ENCODE measurements around the gene TEX2.

TEX2 gene

DNA sequence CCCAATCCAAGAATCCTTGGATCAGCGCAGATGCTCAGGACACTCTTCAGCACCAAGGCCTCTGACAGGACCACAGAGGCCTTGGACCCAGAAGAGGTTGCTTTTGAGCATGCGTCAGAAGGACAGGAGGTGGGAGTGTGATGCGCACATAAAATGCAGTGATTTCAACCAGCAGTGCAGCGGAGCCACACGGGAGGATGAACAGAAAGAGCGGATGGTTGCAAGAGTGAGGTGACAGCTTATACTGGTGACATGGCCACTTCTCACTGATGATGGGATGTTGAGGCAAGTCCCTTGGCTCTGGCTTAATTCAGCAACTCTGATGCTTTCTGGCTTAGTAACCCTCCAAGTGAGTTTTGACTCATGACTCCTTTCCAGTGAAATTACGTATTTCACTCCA, 107.9 kb downstream of the TEX2 start:
- no peak for DNase-seq

- no peak for DNase-seq
These were observed 108.3 kb downstream of the TEX2 start for GRCh38 chr17:64154717-64155116.

DNA sequence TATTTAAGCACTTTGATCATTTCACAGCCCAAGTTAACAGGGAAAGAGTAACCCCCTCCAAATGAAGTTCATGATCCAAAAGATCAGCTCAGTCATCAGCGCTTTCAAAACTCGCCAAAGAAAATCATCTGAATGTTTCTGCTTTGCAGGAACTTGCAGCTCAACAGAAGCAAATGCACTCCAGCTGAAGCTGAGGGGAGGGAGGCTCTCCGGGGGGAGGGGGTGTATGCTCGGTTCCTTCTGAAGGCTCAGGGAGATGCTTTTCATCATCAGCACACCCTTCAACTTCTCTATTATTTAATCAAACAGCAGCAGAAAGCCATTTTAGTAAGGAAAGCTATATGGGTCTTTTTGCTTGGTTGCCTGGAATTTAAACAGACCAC, 108.8 kb downstream of the TEX2 start:
- DNase-seq = no peak

DNA sequence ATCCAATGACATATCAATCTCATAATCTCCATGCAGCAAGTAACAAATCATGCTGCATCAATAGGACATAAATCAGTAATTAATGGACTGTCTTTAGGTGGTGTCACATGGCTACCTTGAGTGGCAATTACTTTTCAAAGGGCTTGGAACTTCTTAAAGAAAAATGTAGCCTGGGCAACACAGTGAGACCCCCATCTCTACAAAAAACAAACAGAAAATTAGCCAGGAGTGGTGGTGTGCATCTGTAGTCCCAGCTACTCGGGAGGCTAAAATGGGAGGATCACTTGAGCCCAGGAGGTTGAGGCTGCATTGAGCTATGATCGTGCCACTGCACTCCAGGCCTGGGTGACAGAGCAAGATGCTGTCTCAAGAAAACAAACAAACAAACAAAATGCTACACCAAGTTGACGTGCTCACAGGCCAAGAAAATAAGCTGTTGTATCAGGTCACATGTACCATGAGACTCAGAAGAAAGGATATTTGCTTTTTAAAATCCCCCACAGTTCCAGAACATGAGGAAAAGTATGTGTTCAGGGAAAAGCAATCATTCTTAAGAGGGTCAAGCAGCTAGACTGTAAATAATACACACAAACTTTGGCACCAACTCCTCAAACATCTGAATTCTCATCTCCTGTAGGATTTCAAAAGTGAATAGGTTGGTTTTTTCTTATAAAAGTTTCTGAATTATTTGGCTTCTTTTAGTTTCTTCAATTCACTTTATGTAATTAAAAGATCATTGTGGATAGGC, 109.3 kb downstream of the TEX2 start:
- DNase-seq = no peak

GRCh38 chr17:64152428-64153125, 110.5 kb downstream of the TEX2 start:
- no peak for DNase-seq

DNA sequence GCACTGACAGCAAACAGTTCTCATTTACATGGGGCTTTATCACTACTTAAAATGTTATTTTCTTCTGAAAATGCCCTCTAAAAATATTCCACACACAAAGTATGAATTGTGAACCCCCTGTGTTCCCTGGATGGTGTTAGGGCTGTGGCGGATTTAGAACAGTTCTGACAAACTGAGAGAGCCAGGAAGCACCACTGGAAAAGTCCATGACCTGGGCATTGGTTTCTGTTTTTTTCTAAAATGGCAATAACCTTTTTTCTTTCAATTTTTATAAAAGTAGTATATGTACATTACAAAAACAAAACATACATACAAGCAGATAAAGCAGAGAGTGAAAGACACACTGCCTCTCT, 112.1 kb downstream of the TEX2 start:
- no peak for DNase-seq

GRCh38 chr17:64150237-64151015, 112.6 kb downstream of the TEX2 start:
- no peak for DNase-seq

GRCh38 chr17:64149196-64149595, 113.9 kb downstream of the TEX2 start:
- no peak for DNase-seq

DNA sequence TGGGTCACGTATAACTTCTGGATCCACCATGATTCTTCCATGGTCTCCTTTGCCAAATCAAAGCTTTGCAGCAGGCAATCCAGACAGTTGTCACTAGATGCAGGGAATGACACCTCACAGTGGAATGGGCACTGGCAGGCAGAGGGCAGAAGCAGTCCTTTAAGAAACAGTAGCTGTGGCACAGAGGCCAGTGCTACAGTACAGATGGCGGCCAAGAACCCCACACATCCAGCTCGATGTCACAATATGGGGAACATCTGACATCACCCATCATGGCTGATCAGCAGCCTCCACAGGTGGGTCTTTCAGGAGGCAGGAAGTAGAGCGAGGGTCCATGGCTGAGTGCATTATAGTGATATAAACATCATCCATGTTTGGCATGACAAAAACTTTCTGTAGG, 114.4 kb downstream of the TEX2 start:
- no peak for DNase-seq

GRCh38 chr17:64148017-64148631, 114.9 kb downstream of the TEX2 start:
- DNase-seq = no peak

- no peak for DNase-seq
These were observed 115.7 kb downstream of the TEX2 start for GRCh38 chr17:64147110-64148016.

DNA sequence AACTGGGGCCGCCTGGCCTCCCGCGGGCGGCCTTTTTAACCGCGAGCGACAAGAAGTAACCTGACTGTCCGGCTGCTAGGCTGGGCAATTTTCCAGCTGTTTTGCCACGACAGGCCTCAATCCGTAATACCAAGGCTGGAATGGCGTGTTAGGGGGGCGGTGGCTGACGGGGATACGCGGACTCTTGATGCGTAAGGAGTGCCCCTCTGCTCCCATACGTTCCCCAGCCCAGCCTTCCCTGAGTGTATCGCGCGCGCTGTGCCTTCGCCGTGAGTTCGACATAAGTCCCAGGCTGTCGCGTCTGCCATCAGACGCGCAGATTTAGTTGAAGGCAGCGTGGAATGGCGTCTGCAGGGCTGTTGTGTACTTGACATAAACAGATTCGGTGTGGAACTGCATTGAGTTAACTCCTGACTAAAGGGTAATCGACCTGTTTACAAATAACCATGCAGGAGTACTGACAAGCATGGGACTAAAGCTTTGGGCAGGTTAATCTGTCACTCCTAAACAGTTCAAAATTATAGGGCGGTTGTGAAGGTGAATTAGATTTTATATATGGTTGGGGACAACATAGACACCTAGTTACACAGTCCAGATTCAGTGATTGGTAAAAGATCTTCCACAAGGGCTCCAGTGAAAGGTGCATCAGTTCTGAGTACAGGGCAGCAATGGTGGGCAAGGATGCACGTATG, 116.5 kb downstream of the TEX2 start:
- peak in 1 of 2 donors; percentile 42 for DNase-seq

DNA sequence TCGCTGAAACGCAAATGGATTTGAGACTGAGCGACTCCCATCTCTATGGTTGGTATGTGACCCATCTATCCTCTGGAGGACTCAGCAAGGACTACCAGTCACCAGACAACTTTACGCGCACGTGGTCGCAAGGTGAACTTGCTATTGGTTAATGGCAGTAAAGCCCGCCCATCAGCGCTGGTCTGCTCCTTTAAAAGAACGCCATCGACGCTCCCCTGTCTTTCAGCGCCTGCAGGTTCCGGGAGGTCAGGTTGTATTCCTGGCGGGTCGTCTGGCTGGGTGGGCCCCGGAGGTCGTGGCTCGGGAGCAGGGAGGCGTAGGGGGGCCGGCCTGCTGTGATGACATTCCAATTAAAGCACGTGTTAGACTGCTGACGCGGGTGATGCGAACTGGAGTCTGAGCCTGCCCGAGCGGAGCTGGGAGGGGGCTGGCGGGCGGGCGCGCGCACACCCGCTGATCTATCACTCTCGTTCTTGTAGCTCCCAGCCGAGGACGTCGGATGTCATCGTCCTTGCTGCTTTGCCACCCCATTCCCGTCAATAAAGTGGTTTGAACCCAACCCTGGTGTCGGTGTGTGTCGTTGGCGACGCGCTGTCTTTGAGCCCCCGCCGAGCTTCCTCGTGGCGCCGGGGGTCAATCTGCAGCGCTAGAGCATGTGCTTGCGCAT, 117.2 kb downstream of the TEX2 start:
- DNase-seq = peak; percentile 96 to 98

GRCh38 chr17:64145375-64145750, 117.7 kb downstream of the TEX2 start:
- no peak for DNase-seq

- no peak for DNase-seq
These were observed 123.5 kb downstream of the TEX2 start for GRCh38 chr17:64139542-64139941.

DNA sequence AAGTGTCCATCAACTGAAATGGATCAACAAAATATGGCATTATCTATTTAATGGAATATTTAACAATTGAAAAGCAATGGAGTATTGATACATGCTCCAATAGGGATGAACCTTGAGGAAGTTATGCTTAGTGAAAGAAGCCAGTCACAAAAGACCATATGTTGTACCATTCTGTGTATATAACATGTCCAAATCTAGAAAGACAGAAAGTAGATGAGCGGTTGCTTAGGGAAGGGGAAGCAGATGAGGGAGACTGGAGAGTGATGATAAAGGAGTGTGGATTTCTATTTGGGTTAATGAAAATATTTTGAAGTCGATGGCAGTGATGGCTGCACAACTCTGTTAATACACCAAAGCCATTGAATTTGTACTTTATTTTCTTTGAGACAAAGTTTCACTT, 124.6 kb downstream of the TEX2 start:
- DNase-seq = no peak

- no peak for DNase-seq
These were observed 128.1 kb downstream of the TEX2 start for GRCh38 chr17:64135000-64135399.

- DNase-seq = no peak
These were observed 128.7 kb downstream of the TEX2 start for GRCh38 chr17:64134216-64134970.

DNA sequence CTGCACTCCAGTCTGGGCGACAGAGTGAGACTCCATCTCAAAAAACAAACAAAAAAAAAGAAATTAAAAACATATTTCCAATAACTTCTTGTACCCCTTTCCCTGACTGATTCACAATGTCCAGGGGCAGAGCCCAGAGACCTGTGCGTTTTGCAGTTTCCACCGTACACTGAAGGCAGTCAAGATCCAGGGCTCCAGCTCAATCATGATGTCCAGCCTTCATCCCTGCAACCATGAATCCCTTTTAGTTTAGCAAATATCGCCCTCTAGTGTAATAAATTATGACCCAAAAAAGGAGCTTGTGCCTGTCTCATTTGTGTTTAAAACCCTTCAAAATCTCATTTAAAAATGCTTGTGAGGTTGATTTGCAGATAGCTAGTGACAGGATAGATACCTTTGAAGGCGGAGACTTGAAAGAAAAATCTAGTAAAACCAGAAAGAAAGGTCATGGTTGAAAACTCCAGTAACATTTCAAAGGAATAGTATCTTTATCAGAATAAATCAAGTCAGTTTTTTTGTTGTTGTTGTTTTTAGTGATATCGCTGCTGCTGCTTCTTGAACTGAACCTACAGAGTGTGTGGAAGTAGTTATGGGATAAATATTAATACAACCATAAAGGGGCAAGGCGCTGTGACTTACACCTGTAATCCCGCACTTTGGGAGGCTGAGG, 129.4 kb downstream of the TEX2 start:
- no peak for DNase-seq
